Stimulated activated CD8-positive, alpha-beta memory T cell treated with anti-CD3 and anti-CD28 coated beads, Interleukin-2, amount 100 ng/mL, for 1 hour (primary cell): ENCODE measurements around the gene CD40.
"Not testable (repeated sequence)": the region's sequence is repeated elsewhere in the genome, so short reads cannot be mapped to it uniquely, and the experiment has no call there.

Source experiments
- DNase-seq, 2 donors: peaks; one replicate each; pipeline ENCODE4 v3.0.0-alpha.2; 2020; ENCODE audit warnings: low read depth in 2 of 2

The CD40 gene

GRCh38 chr20:46093531-46093930, 24.6 kb upstream of the CD40 start:
- no peak for DNase-seq

DNA sequence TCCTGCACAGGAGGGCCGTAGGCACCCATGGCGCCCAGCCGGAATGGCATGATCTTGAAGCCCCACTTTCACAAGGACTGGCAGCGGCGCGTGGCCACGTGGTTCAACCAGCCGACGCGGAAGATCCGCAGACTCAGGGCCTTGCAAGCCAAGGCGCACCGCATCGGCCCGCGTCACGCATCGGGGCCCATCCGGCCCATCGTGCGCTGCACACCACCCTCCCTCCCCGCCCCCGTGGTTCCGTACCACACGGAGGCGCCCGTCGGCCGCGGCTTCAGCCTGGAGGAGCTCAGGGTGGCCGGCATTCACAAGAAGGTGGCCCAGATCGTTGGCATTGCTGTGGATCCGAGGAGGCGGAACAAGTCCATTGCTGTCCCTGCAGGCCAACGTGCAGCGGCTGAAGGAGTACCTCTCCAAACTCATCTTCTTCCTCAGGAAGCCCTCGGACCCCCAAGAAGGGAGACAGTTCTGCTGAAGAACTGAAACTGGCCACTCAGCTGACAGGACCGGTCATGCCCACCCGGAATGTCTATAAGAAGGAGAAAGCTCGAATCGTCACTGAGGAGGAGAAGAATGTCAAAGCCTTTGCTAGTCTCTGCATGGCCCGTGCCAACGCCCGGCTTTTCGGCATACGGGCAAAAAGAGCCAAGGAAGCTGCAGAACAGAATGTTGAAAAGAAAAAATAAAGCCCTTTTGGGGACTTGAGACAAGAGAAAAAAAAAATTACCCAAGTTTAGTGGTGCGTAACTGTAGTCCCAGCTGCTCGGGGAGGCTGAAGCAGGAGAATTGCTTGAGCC, 18.4 kb upstream of the CD40 start:
- DNase-seq: no peak

DNA sequence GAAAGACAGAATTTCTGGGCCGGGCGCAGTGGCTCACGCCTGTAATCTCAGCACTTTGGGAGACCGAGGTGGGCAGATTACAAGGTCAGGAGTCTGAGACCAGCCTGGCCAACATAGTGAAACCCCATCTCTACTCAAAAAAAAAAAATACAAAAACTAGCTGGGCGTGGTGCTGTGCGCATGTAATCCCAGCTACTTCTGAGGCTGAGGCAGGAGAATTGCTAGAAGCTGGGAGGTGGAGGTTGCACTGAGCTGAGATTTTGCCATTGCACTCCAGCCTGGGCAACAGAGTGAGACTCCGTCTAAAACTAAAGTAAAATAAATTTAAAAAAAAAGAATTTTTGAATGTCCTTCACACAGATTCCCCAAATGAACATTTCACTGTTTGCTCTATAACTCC, 17.7 kb upstream of the CD40 start:
- not testable (repeated sequence) for DNase-seq

GRCh38 chr20:46100988-46101387, 17.1 kb upstream of the CD40 start:
- no peak for DNase-seq

- no peak for DNase-seq
Measured at GRCh38 chr20:46101957-46102356, 16.2 kb upstream of the CD40 start.

- DNase-seq: no peak
Measured at GRCh38 chr20:46102940-46103339, 15.2 kb upstream of the CD40 start.

DNA sequence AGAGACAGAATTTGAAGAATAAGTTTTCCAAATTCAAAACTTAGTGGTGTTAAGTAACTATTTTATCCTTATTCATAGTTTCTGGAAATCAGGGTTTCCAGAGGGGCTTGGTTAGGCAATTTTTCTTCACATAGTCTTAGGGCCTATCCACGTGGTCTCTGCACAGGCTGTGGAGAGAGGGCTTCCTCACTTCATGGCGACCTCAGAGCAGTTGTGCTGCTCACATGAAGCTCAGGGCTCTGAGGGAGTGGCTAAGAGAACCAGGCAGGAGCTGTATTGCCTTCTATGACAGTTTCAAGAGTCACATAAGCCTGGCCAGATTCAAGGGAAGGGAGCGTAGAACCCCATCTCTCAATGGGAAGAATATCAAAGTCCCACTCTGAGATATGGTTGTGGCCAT, 13.9 kb upstream of the CD40 start:
- no peak for DNase-seq

- no peak for DNase-seq
Measured at GRCh38 chr20:46107061-46107460, 11.1 kb upstream of the CD40 start.

DNA sequence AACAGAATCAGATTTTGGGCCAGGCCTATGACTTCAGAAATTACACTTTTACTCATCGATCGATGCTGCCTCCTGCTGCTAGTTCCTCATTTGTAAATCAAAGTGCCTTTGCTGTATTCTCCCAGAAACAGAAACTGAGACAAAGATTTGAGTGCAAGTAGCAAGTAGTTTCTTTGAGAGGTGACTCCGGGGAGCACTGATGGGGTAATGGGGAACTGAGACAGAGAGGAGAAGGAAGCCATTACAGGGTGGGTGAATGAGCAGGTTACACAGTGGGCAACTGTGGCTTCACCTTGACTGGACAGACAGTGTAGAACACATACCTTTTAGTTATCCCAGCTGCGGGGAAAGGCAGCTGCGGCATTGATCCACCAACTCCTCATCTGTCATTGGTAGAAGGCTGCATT, 9.7 kb upstream of the CD40 start:
- DNase-seq: no peak

GRCh38 chr20:46108976-46109375, 9.1 kb upstream of the CD40 start:
- DNase-seq: no peak

DNA sequence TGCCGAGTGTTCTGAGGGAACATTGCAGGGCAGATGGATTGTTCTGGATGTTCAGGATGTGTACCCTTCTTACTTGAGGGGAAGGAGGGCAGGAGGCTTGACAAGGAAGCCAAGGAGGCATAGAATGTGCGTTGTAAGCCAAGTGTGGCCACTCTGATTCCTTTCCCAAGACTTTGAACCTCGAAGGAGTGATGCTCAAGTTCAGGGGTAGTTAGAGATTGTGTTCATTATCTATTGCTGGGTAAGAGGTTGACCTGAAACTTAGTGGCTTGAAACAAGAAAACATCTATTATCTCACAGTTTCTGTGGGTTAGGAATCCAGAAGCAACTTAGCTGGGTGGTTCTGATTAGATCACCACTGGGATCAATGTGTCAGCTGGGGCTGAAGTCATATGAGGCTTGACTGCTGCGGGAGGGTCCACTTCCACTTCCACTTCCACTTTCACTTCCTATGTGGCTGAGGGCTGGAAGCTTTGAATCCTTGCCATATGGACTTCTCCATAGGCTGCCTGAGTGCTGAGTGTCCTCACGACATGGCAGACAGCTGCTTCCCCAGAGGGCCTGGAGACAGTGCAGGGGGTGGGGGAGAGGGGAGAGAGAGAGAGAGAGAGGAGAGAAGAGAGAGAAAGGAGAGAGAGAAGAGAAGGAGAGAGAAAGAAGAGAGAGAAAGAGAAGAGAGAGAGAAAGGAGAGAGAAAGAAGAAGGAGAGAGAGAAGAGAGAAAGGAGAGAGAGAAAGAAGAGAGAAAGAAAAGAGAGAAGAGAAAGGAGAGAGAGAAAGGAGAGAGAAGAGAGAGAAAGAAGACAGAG, 6.9 kb upstream of the CD40 start:
- DNase-seq: no peak

- no peak for DNase-seq
Measured at GRCh38 chr20:46111836-46112212, 6.3 kb upstream of the CD40 start.

DNA sequence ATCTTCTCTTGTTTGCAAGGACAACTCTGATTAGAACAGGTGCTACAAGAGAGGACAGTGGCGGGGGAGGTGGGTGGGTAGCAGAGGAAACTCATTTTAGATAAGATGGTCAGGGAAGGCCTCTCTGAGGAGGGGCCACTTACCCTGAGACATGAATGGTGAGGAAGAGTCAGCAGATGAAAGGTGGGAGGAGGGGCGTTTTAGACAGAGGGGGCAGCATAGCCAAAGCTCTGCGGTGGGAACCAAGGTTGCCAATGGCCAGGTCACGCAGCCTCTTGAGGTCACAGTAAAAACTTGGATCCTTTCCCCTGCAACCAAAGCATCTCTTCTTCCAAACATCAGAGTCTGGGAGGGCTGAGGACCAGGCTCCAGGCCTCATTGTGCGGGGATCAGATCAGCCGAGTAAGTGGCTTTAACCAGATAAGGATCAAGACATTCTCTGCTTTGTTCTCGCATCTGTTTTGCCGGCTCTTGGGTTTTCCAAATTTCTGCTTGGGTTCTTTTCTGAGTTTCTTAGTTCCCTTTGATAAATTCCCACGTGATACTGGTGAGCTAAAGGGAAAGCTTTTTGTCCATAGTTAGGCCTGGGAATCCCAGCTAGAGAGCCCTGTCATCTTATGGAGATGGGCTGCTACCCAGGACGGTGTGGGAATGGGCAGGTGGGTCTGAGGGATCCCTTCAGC, 5.5 kb upstream of the CD40 start:
- no peak for DNase-seq

DNA sequence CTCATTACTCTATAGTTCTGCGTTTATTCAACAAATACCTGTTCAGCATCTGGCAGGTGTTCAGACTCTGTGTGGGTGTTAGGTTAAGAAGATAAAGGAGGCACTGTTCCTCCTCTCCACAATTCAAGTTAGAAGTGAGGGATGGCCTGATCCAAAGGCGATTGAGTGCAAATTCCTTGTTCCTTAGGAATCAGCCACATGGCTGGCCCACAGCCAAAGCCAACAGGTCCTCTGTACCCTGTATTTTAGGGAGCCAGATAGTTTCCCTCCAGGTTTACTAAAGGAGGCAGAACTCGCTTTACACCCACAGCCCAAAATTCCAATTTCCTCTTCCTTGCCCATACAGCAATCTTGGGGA, 5.0 kb upstream of the CD40 start:
- DNase-seq: no peak

DNA sequence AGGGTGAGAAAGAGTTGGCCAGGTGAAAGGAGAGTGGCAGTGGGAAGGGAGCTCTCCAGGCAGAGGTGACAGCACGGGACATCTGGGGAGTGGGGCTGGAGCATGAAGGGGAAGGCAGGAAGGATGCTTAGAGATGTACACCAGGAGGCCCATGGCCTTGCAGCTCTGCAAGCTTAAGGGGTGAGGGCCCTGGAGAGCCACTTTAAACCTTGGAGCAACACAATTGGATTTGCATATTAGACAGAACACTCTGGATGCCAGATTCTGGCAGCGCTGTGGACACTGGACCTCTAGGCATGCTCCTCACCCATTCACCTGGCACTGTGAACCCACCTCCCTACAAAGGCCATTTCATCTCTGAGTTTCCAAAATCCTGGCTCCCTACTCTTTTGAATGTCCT, 3.7 kb upstream of the CD40 start:
- no peak for DNase-seq

- no peak for DNase-seq
Measured at GRCh38 chr20:46118481-46119020, 437 bp downstream of the CD40 start.

DNA sequence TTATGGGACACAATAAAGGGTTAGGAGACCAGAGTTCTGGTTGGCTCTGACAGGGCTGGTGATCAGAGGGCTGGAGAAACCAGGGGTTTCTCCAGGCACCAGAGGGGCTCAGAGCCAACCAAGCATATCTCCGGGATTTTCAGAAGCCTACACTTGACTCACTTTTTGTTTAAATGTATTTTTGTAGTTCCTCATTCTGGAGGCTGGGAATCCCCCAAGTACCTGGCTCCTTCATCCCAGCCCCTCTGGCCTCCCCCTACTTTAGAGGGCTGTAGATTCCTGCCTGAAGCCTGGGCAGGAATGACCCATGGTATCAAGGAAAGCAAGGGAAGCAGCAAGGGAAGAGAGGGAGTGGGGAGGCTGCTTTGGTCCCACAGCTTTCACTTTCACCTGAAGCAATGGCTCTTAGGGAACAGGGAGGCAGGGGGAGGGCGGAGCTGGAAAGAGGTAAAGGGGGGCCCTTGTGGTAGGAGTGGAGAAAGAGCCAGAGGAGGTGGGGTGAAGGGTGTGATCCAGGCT, 973 bp downstream of the CD40 start:
- no peak for DNase-seq

- DNase-seq: no peak
Measured at GRCh38 chr20:46119547-46119946, 1.4 kb downstream of the CD40 start.

DNA sequence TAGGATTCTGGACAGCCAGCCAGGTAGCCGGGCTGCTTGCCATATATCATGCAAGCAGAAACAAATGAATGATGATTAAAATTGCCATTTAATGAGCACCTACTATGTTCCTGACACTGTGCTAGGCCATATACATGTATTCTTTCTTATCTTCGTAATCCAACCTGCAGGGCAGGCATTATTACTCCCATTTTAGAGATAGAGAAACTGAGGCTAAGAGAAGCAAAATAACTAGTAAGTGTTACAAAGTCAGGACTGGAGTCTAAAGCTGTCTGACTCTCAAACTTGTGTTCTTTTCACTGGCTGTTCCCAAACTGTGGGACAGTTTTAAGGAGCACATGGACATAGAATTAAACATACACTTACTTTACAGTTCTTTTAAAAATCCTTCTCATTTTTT, 2.0 kb downstream of the CD40 start:
- DNase-seq: no peak

GRCh38 chr20:46121184-46121930, 3.2 kb downstream of the CD40 start:
- no peak for DNase-seq

GRCh38 chr20:46122071-46122470, 4.0 kb downstream of the CD40 start:
- no peak for DNase-seq
